ENCODE data around the gene CRTC2. TPM values are rescaled to one million over a fixed set of nuclear protein-coding genes. Genes with fewer than 3 reads are reported as not detected.

The CRTC2 gene
- total and polyA plus RNA-seq, 9 of the 15 experiments (the other 6 are each of a cell fraction or from before 2014, with no cell fraction given) = 2.7 to 26.4 (median 10.2) TPM

DNA sequence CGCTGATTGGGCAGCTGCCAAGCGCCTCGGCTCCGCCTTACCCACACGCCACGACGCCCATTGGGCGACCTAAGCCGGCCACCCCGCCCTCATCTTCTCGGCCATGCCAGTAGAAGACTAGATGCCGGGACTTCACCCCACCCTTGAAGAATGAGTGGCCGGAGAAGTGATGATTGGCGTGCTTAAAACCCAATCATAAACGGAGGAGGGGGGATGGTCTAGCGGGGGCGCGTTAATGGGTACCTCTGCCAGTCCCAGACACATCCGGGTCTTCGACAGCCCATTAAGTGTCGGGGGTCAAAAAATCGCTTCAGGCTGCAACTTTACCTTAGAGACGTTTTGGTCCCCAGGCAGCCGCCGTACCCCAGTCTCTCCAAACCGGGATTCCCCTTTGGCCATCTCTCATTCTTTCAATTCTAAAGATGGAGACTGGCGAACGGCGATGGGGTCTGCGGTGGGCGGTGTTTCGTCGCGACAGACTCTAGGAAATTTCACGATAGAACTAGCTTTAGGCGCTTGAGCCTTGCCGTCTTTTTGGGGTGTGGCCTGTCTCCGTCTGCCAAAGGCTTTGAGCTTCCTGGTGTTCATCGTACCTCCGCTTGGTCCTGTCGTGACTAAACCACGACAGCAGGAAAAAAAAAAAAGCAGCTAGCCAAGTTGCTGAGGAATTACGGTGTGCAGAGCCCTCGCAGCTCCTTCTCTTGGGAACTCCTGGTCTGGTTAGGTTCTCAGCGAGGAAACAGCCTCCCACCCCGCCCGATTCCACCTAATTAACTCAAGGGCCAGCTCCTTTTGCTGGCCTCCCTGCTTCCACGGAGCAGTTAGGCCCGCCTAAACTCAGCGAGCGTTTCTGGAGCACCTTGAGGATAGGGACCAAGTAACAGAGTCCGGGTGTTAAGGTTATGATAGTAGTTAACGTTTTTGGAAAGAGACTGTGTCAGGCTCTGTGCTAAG is 35.2 kb downstream of the CRTC2 start, which contains the start of gene GATAD2B (continued):
- TF ChIP-seq, protein P1, sequence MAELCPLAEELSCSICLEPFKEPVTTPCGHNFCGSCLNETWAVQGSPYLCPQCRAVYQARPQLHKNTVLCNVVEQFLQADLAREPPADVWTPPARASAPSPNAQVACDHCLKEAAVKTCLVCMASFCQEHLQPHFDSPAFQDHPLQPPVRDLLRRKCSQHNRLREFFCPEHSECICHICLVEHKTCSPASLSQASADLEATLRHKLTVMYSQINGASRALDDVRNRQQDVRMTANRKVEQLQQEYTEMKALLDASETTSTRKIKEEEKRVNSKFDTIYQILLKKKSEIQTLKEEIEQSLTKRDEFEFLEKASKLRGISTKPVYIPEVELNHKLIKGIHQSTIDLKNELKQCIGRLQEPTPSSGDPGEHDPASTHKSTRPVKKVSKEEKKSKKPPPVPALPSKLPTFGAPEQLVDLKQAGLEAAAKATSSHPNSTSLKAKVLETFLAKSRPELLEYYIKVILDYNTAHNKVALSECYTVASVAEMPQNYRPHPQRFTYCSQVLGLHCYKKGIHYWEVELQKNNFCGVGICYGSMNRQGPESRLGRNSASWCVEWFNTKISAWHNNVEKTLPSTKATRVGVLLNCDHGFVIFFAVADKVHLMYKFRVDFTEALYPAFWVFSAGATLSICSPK (IDR thresholded peaks at IDR 0.05; ENCODE audit: borderline replicate concordance) = peak; percentile 98
- TF ChIP-seq ZNF431 (CRISPR knock-in tag; IDR thresholded peaks at IDR 0.05) (no peak), CHAMP1 (IDR thresholded peaks at IDR 0.05) (no peak), CHD1 (IDR thresholded peaks at IDR 0.05; ENCODE audit: low read length) (no peak), SREBF1 (IDR thresholded peaks at IDR 0.05; ENCODE audit: borderline replicate concordance, low read depth, low read length) (no peak), L3MBTL2 (IDR thresholded peaks at IDR 0.05) (peak; percentile 89), SP1 (CRISPR knock-in tag; IDR thresholded peaks at IDR 0.05) (peak; percentile 85), ZNF174 (CRISPR knock-in tag; IDR thresholded peaks at IDR 0.05) (no peak), TAF7 (tag; IDR thresholded peaks at IDR 0.05) (no peak), ZNF184 (CRISPR knock-in tag; IDR thresholded peaks at IDR 0.05) (no peak), PHF8 (IDR thresholded peaks at IDR 0.05; ENCODE audit: borderline replicate concordance, low read length) (peak; percentile 50; the same call in 1 of the 2 replicates), CBX2 (IDR thresholded peaks at IDR 0.05; ENCODE audit: insufficient read depth, low read length, poor library complexity, severe bottlenecking) (no peak), TEAD2 (tag; IDR thresholded peaks at IDR 0.05) (no peak), NEUROD1 (IDR thresholded peaks at IDR 0.05; ENCODE audit: borderline replicate concordance, low read depth, low read length, partially characterized antibody) (peak; percentile 95)
- TF ChIP-seq, protein P2, sequence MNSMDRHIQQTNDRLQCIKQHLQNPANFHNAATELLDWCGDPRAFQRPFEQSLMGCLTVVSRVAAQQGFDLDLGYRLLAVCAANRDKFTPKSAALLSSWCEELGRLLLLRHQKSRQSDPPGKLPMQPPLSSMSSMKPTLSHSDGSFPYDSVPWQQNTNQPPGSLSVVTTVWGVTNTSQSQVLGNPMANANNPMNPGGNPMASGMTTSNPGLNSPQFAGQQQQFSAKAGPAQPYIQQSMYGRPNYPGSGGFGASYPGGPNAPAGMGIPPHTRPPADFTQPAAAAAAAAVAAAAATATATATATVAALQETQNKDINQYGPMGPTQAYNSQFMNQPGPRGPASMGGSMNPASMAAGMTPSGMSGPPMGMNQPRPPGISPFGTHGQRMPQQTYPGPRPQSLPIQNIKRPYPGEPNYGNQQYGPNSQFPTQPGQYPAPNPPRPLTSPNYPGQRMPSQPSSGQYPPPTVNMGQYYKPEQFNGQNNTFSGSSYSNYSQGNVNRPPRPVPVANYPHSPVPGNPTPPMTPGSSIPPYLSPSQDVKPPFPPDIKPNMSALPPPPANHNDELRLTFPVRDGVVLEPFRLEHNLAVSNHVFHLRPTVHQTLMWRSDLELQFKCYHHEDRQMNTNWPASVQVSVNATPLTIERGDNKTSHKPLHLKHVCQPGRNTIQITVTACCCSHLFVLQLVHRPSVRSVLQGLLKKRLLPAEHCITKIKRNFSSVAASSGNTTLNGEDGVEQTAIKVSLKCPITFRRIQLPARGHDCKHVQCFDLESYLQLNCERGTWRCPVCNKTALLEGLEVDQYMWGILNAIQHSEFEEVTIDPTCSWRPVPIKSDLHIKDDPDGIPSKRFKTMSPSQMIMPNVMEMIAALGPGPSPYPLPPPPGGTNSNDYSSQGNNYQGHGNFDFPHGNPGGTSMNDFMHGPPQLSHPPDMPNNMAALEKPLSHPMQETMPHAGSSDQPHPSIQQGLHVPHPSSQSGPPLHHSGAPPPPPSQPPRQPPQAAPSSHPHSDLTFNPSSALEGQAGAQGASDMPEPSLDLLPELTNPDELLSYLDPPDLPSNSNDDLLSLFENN (IDR thresholded peaks at IDR 0.05; ENCODE audit: low read depth in 2 of 2, low read length in 2 of 2) = no peak
- TF ChIP-seq, protein P3, sequence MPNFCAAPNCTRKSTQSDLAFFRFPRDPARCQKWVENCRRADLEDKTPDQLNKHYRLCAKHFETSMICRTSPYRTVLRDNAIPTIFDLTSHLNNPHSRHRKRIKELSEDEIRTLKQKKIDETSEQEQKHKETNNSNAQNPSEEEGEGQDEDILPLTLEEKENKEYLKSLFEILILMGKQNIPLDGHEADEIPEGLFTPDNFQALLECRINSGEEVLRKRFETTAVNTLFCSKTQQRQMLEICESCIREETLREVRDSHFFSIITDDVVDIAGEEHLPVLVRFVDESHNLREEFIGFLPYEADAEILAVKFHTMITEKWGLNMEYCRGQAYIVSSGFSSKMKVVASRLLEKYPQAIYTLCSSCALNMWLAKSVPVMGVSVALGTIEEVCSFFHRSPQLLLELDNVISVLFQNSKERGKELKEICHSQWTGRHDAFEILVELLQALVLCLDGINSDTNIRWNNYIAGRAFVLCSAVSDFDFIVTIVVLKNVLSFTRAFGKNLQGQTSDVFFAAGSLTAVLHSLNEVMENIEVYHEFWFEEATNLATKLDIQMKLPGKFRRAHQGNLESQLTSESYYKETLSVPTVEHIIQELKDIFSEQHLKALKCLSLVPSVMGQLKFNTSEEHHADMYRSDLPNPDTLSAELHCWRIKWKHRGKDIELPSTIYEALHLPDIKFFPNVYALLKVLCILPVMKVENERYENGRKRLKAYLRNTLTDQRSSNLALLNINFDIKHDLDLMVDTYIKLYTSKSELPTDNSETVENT (CRISPR knock-in tag; IDR thresholded peaks at IDR 0.05) = no peak

All from K562 (cell line).